Keratinocyte (primary cell): Measurements from ENCODE around the gene EPB41L2. TPM values are rescaled to one million over a fixed set of nuclear protein-coding genes. Genes with fewer than 3 reads are reported as not detected.

Source experiments
- DNase-seq: peaks from one replicate; pipeline ENCODE4 v3.0.0-alpha.2; 2011; ENCODE audit warnings: low read depth, missing footprints, low spot score
- FAIRE-seq: peaks from 2 replicates; lab custom pipeline; 2011; peaks lifted over from hg19 to GRCh38; lab: Jason Lieb, UNC
- H2AFZ ChIP-seq: 2 replicates; pipeline ENCODE4 v1.6.0; 2012; ENCODE audit warnings: low read length, control low read depth, inconsistent platforms; ENCODE audit not compliant: control insufficient read depth
- H3K27ac ChIP-seq: 2 replicates; pipeline ENCODE4 v1.5.1; 2011; ENCODE audit warnings: low read length; ENCODE audit not compliant: control insufficient read depth, insufficient read depth
- H3K27me3 ChIP-seq: 3 replicates; pipeline ENCODE4 v1.6.0; 2011; ENCODE audit warnings: low read length; ENCODE audit not compliant: control insufficient read depth, insufficient read depth; ENCODE audit errors: extremely low read depth
- H3K36me3 ChIP-seq, 2 experiments: 2 replicates in 1 of 2; 3 replicates in 1 of 2; pipeline ENCODE4 v1.5.1; 2011; ENCODE audit warnings: low read length in 2 of 2, mild to moderate bottlenecking in 1 of 2; ENCODE audit not compliant: control insufficient read depth in 2 of 2, insufficient read depth in 2 of 2; ENCODE audit errors: extremely low read depth in 1 of 2
- H3K4me1 ChIP-seq: 3 replicates; pipeline ENCODE4 v1.5.1; 2011; ENCODE audit warnings: low read length; ENCODE audit not compliant: control insufficient read depth, insufficient read depth; ENCODE audit errors: extremely low read depth
- H3K4me2 ChIP-seq: 3 replicates; pipeline ENCODE4 v1.6.0; 2011; ENCODE audit warnings: low read depth, low read length; ENCODE audit not compliant: control insufficient read depth, insufficient read depth; ENCODE audit errors: extremely low read depth
- H3K4me3 ChIP-seq, 3 experiments: fragments of 200-600 bp in 1 of 3; sonication (generic) in 1 of 3; 2 replicates in 2 of 3; 3 replicates in 1 of 3; pipeline ENCODE4 v1.5.1; 2011 to 2016; ENCODE audit warnings: low read length in 3 of 3, mild to moderate bottlenecking in 3 of 3, control low read depth in 2 of 3, inconsistent platforms in 1 of 3, low read depth in 1 of 3, mixed read lengths in 1 of 3, mixed run types in 1 of 3, moderate library complexity in 1 of 3; ENCODE audit not compliant: control insufficient read depth in 2 of 3, insufficient read depth in 2 of 3; ENCODE audit errors: extremely low read depth in 1 of 3
- H3K79me2 ChIP-seq: 2 replicates; pipeline ENCODE4 v1.6.0; 2012; ENCODE audit warnings: low read length; ENCODE audit not compliant: control insufficient read depth, insufficient read depth
- H3K9ac ChIP-seq: 3 replicates; pipeline ENCODE4 v1.6.0; 2011; ENCODE audit warnings: low read length; ENCODE audit not compliant: control insufficient read depth, insufficient read depth; ENCODE audit errors: extremely low read depth
- H3K9me1 ChIP-seq: 3 replicates; pipeline ENCODE4 v1.6.0; 2011; ENCODE audit warnings: low read length; ENCODE audit not compliant: control insufficient read depth, insufficient read depth; ENCODE audit errors: extremely low read depth
- H3K9me3 ChIP-seq: 2 replicates; pipeline ENCODE4 v1.5.1; 2012; ENCODE audit warnings: low read depth, low read length; ENCODE audit not compliant: control insufficient read depth
- H4K20me1 ChIP-seq: 3 replicates; pipeline ENCODE4 v1.6.0; 2011; ENCODE audit warnings: low read length; ENCODE audit not compliant: control insufficient read depth, insufficient read depth; ENCODE audit errors: extremely low read depth
- CTCF ChIP-seq, 3 experiments: IDR thresholded peaks in 1 of 3; conservative IDR thresholded peaks in 1 of 3; optimal IDR thresholded peaks in 1 of 3; 2 replicates in 2 of 3; 3 replicates in 1 of 3; pipeline versions ENCODE3 to v1.5.1; 2011; ENCODE audit warnings: low read length in 3 of 3, mild to moderate bottlenecking in 3 of 3, moderate library complexity in 2 of 3, control low read depth in 1 of 3, inconsistent platforms in 1 of 3; ENCODE audit not compliant: insufficient read depth in 2 of 3; ENCODE audit errors: extremely low read depth in 1 of 3
- EZH2 ChIP-seq: IDR thresholded peaks from one replicate; pipeline ENCODE4 v1.6.1; 2012; ENCODE audit warnings: inconsistent platforms, mild to moderate bottlenecking, low read length, moderate library complexity
- dilution Hi-C: fragments of 300-500 bp; cut with MboI; formaldehyde crosslinking; loops from one replicate; pipeline ENCODE4 v1.7.0; 2020; ENCODE audit warnings: low sequenced_read_pairs; ENCODE audit not compliant: extremely low pct_ligation_motif_present
- polyA plus RNA-seq, 5 experiments: library from polyadenylated mRNA; depleted of rRNA in 3 of 5; stranded (reverse) in 3 of 5; stranded (forward) in 1 of 5; unstranded in 1 of 5; fragments of >200 nt; gene quantifications; 1 replicate in 1 of 5; 2 replicates in 3 of 5; 3 replicates in 1 of 5; pipeline versions ENCODE4 v1.2.1 to v1.2.3, GENCODE V29; 2011 to 2012; ENCODE audit warnings: missing spikeins in 2 of 5, low read depth in 1 of 5, low replicate concordance in 1 of 5

EPB41L2 gene
- polyA plus RNA-seq, 1 donor (not counting 4 experiments of a cell fraction or from before 2014, with no cell fraction given): 22.0 TPM

GRCh38 chr6:130964808-130965604 is 98.0 kb downstream of the EPB41L2 start:
- Histone ChIP-seq H3K27ac (no peak overlapping the region), H3K36me3 (no peaks in the 10 kb centered on the region), H3K4me1 (no peaks in the 10 kb centered on the region), H2AFZ (no peak overlapping the region), H3K27me3 (no peaks in the 10 kb centered on the region), H3K4me3 (no peak overlapping the region), H4K20me1 (no peaks in the 10 kb centered on the region), H3K9ac (no peak overlapping the region), H3K4me2 (no peak overlapping the region), H3K79me2 (peaks cover 4% of the 10 kb centered on the region), H3K9me3 (no peaks in the 10 kb centered on the region), H3K9me1 (no peaks in the 10 kb centered on the region)
- DNase-seq (no peak), FAIRE-seq (no peak)
- dilution Hi-C loops: no loop called here
- TF ChIP-seq EZH2 (no peak), CTCF (optimal IDR thresholded peaks at IDR 0.05 in 1 of 3, IDR thresholded peaks at IDR 0.05 in 1 of 3, conservative IDR thresholded peaks at IDR 0.05 in 1 of 3; ENCODE audit: extremely low read depth in 1 of 3, insufficient read depth in 2 of 3, low read length in 3 of 3) (no peak)

- no peaks in the 10 kb centered on the region for H3K9me1 ChIP-seq
- H2AFZ ChIP-seq: no peak overlapping the region
- H3K4me3 ChIP-seq: no peak overlapping the region
- dilution Hi-C loops: no loop called here
- H3K79me2 ChIP-seq: peaks cover 4% of the 10 kb centered on the region
- no peak overlapping the region for H3K9ac ChIP-seq
- H3K36me3 ChIP-seq: no peaks in the 10 kb centered on the region
- no peaks in the 10 kb centered on the region for H3K4me1 ChIP-seq
- DNase-seq: no peak
- H3K9me3 ChIP-seq: no peaks in the 10 kb centered on the region
- no peak for TF ChIP-seq EZH2
- no peak for TF ChIP-seq CTCF (optimal IDR thresholded peaks at IDR 0.05 in 1 of 3, IDR thresholded peaks at IDR 0.05 in 1 of 3, conservative IDR thresholded peaks at IDR 0.05 in 1 of 3; ENCODE audit: extremely low read depth in 1 of 3, insufficient read depth in 2 of 3, low read length in 3 of 3)
- no peak for FAIRE-seq
- H4K20me1 ChIP-seq: no peaks in the 10 kb centered on the region
- no peak overlapping the region for H3K27ac ChIP-seq
- no peaks in the 10 kb centered on the region for H3K27me3 ChIP-seq
- no peak overlapping the region for H3K4me2 ChIP-seq
These were observed 98.8 kb downstream of the EPB41L2 start for GRCh38 chr6:130964289-130964688.
